COLO829 (cell line): ENCODE data around the gene FXYD7.

ENCODE experiments used
- DNase-seq: peaks from one replicate; pipeline ENCODE4 v3.0.0; 2012; ENCODE audit warnings: low spot score

The FXYD7 gene

GRCh38 chr19:35202722-35203688 lies 60.0 kb downstream of the FXYD7 start:
- no peak for DNase-seq
